Upper lobe of left lung (tissue), 4 donors: Measurements from ENCODE around the gene STK39.

Experiments
- CTCF ChIP-seq, 6 experiments: fragments of 450-650 bp in 4 of 6; fragments of 200-600 bp in 2 of 6; sonication (generic) in 2 of 6; IDR thresholded peaks; one replicate each; pipeline ENCODE4 v1.5.1; 2016 to 2019; ENCODE audit warnings: antibody characterized with exemption in 6 of 6
- EP300 ChIP-seq, 4 donors: sonication (generic); formaldehyde crosslinking; IDR thresholded peaks; one replicate each; pipeline ENCODE4 v1.5.1; 2017; ENCODE audit warnings: antibody characterized with exemption in 4 of 4, control low read depth in 2 of 4
- POLR2A ChIP-seq, 4 donors: fragments of 450-650 bp; IDR thresholded peaks; one replicate each; pipeline ENCODE4 v1.5.1; 2016 to 2017; ENCODE audit warnings: antibody characterized with exemption in 4 of 4, mild to moderate bottlenecking in 2 of 4
- POLR2AphosphoS5 ChIP-seq, 2 donors: sonication (generic); formaldehyde crosslinking; IDR thresholded peaks; one replicate each; pipeline ENCODE4 v1.5.1; 2017; ENCODE audit warnings: antibody characterized with exemption in 2 of 2

DNA sequence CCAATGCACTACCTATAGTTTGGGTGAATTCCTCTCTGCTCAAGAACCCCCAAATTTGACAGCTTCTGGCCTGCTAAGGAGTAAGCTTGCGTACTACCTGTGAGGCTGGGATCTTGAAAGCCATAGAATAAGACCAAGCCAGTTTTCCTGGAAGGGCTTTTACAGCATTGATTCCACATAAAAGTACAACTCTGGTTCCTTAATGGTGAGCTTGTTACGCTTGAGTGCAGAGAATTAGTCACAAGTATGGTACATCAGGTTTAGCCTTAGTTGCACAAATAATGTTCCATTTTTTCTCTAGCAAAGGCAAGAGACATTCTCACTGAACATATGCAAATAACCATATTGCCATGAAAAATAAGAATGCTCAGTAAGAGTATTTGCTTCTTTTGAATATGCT is 39.1 kb upstream of the STK39 start:
- TF ChIP-seq POLR2AphosphoS5 (IDR thresholded peaks at IDR 0.05), result no peak
- no peak for TF ChIP-seq CTCF (IDR thresholded peaks at IDR 0.05)
- TF ChIP-seq EP300 (IDR thresholded peaks at IDR 0.05), result no peak
- no peak for TF ChIP-seq POLR2A (IDR thresholded peaks at IDR 0.05)
